ENCODE measurements around the gene ST6GALNAC2.

ST6GALNAC2 gene

GRCh38 chr17:76586741-76587487 lies 1.3 kb upstream of the ST6GALNAC2 start:
- TF ChIP-seq CTCF (IDR thresholded peaks at IDR 0.05; ENCODE audit: borderline replicate concordance, control extremely low read depth, extremely low read depth, insufficient read depth, missing control alignments): no peak
- DNase-seq (ENCODE audit: low spot score): peak; percentile 20
- in situ Hi-C loops (cut with MboI; ENCODE audit: low sequenced_read_pairs, unreplicated experiment): no loop called here

GRCh38 chr17:76585033-76585648 lies 519 bp downstream of the ST6GALNAC2 start:
- DNase-seq (ENCODE audit: low spot score): peak; percentile 43
- no peak for TF ChIP-seq CTCF (IDR thresholded peaks at IDR 0.05; ENCODE audit: borderline replicate concordance, control extremely low read depth, extremely low read depth, insufficient read depth, missing control alignments)

GRCh38 chr17:76584427-76585032 lies 1.1 kb downstream of the ST6GALNAC2 start:
- no peak for TF ChIP-seq CTCF (IDR thresholded peaks at IDR 0.05; ENCODE audit: borderline replicate concordance, control extremely low read depth, extremely low read depth, insufficient read depth, missing control alignments)
- DNase-seq (ENCODE audit: low spot score): peak; percentile 40
- in situ Hi-C loops (cut with MboI; ENCODE audit: low sequenced_read_pairs, unreplicated experiment): no loop called here

More at GRCh38 chr17:76585033-76585648, 519 bp downstream of the ST6GALNAC2 start:
- in situ Hi-C loops (cut with MboI; ENCODE audit: low sequenced_read_pairs, unreplicated experiment): no loop called here

GRCh38 chr17:76582660-76583059 lies 3.0 kb downstream of the ST6GALNAC2 start:
- no peak for TF ChIP-seq CTCF (IDR thresholded peaks at IDR 0.05; ENCODE audit: borderline replicate concordance, control extremely low read depth, extremely low read depth, insufficient read depth, missing control alignments)
- no peak for DNase-seq (ENCODE audit: low spot score)
- in situ Hi-C loops (cut with MboI; ENCODE audit: low sequenced_read_pairs, unreplicated experiment): no loop called here

- in situ Hi-C loops (cut with MboI; ENCODE audit: low sequenced_read_pairs, unreplicated experiment): no loop called here
- TF ChIP-seq CTCF (IDR thresholded peaks at IDR 0.05; ENCODE audit: borderline replicate concordance, control extremely low read depth, extremely low read depth, insufficient read depth, missing control alignments): no peak
- no peak for DNase-seq (ENCODE audit: low spot score)
Observed at GRCh38 chr17:76581515-76581914, 4.1 kb downstream of the ST6GALNAC2 start.

- DNase-seq (ENCODE audit: low spot score): peak; percentile 49
- TF ChIP-seq CTCF (IDR thresholded peaks at IDR 0.05; ENCODE audit: borderline replicate concordance, control extremely low read depth, extremely low read depth, insufficient read depth, missing control alignments): no peak
- in situ Hi-C loops (cut with MboI; ENCODE audit: low sequenced_read_pairs, unreplicated experiment): no loop called here
Observed at GRCh38 chr17:76579281-76579680, 6.4 kb downstream of the ST6GALNAC2 start.

Measured in GM13976 (cell line).